Ascending aorta (tissue), 2 donors: ENCODE data around the gene PHLDA1. TPM values are rescaled to one million over a fixed set of nuclear protein-coding genes. Genes with fewer than 3 reads are reported as not detected.

Experiments
- DNase-seq, 2 donors: peaks; one replicate each; pipeline ENCODE4 v3.0.0-alpha.2; 2019; ENCODE audit warnings: low spot score in 2 of 2
- H3K27ac ChIP-seq, 2 donors: fragments of 200-600 bp; sonication (generic); one replicate each; pipeline ENCODE4 v1.5.1; 2016 to 2017; ENCODE audit warnings: mild to moderate bottlenecking in 1 of 2
- H3K27me3 ChIP-seq: fragments of 200-600 bp; sonication (generic); one replicate; pipeline ENCODE4 v1.5.1; 2017
- H3K36me3 ChIP-seq, 2 donors: fragments of 200-600 bp; sonication (generic); one replicate each; pipeline ENCODE4 v1.5.1; 2016
- H3K4me1 ChIP-seq, 2 donors: fragments of 200-600 bp; sonication (generic); one replicate each; pipeline ENCODE4 v1.5.1; 2016 to 2017; ENCODE audit warnings: mild to moderate bottlenecking in 1 of 2
- H3K4me3 ChIP-seq, 2 donors: fragments of 200-600 bp; sonication (generic); one replicate each; pipeline ENCODE4 v1.5.1; 2016 to 2017; ENCODE audit warnings: mild to moderate bottlenecking in 1 of 2
- H3K9me3 ChIP-seq, 2 donors: fragments of 200-600 bp; sonication (generic); one replicate each; pipeline ENCODE4 v1.5.1; 2016
- CTCF ChIP-seq, 3 experiments: fragments of 200-600 bp in 2 of 3; fragments of 450-650 bp in 1 of 3; sonication (generic) in 2 of 3; IDR thresholded peaks; one replicate each; pipeline ENCODE4 v1.5.1; 2016 to 2019; ENCODE audit warnings: antibody characterized with exemption in 3 of 3, mild to moderate bottlenecking in 1 of 3, moderate library complexity in 1 of 3
- intact Hi-C: fragments of 100-400 bp; cut with DNase I; formaldehyde crosslinking; loops from one replicate; pipeline ENCODE4 v1.15.1; 2023
- total RNA-seq: library from RNA; depleted of rRNA; stranded (reverse); fragments of >200 nt; gene quantifications from one replicate; pipeline ENCODE4 v1.1.0, GENCODE V29; 2016

PHLDA1 gene
- total RNA-seq, 1 donor from 2014 or later: 11.8 TPM

GRCh38 chr12:76014007-76014406 is 17.6 kb downstream of the PHLDA1 start:
- intact Hi-C loops: no loop called here
- H3K27me3 ChIP-seq: no peaks in the 10 kb centered on the region
- no peak for TF ChIP-seq CTCF (IDR thresholded peaks at IDR 0.05)
- no peak overlapping the region for H3K4me3 ChIP-seq
- H3K27ac ChIP-seq: no peak overlapping the region
- no peaks in the 10 kb centered on the region for H3K4me1 ChIP-seq
- H3K9me3 ChIP-seq: no peaks in the 10 kb centered on the region
- H3K36me3 ChIP-seq: no peaks in the 10 kb centered on the region
- DNase-seq: no peak

- Histone ChIP-seq H3K9me3 (no peaks in the 10 kb centered on the region), H3K4me1 (no peaks in the 10 kb centered on the region), H3K27me3 (no peaks in the 10 kb centered on the region), H3K4me3 (no peak overlapping the region), H3K36me3 (no peaks in the 10 kb centered on the region), H3K27ac (no peak overlapping the region)
- no peak for TF ChIP-seq CTCF (IDR thresholded peaks at IDR 0.05)
- DNase-seq: no peak
- intact Hi-C loops: no loop called here
These were observed 18.0 kb downstream of the PHLDA1 start for GRCh38 chr12:76013603-76014002.

GRCh38 chr12:76012644-76013043 is 18.9 kb downstream of the PHLDA1 start:
- Histone ChIP-seq H3K4me1 (no peaks in the 10 kb centered on the region), H3K27me3 (no peaks in the 10 kb centered on the region), H3K9me3 (no peaks in the 10 kb centered on the region), H3K36me3 (no peaks in the 10 kb centered on the region), H3K4me3 (no peak overlapping the region), H3K27ac (no peak overlapping the region)
- intact Hi-C loops: no loop called here
- DNase-seq: no peak
- no peak for TF ChIP-seq CTCF (IDR thresholded peaks at IDR 0.05)

- Histone ChIP-seq H3K27me3 (no peaks in the 10 kb centered on the region), H3K27ac (no peak overlapping the region), H3K4me1 (no peaks in the 10 kb centered on the region), H3K4me3 (no peak overlapping the region), H3K9me3 (no peaks in the 10 kb centered on the region), H3K36me3 (no peaks in the 10 kb centered on the region)
- DNase-seq: no peak
- intact Hi-C loops: no loop called here
- no peak for TF ChIP-seq CTCF (IDR thresholded peaks at IDR 0.05)
These were observed 20.7 kb downstream of the PHLDA1 start for GRCh38 chr12:76010732-76011458.

GRCh38 chr12:76008428-76008827 is 23.1 kb downstream of the PHLDA1 start:
- Histone ChIP-seq H3K4me1 (no peaks in the 10 kb centered on the region), H3K27ac (no peak overlapping the region), H3K9me3 (no peaks in the 10 kb centered on the region), H3K4me3 (no peak overlapping the region), H3K36me3 (no peaks in the 10 kb centered on the region), H3K27me3 (no peaks in the 10 kb centered on the region)
- TF ChIP-seq CTCF (IDR thresholded peaks at IDR 0.05): no peak
- intact Hi-C loops: no loop called here
- no peak for DNase-seq

- TF ChIP-seq CTCF (IDR thresholded peaks at IDR 0.05): no peak
These were observed 23.9 kb downstream of the PHLDA1 start for GRCh38 chr12:76007640-76008039.

More at GRCh38 chr12:76007640-76008039, 23.9 kb downstream of the PHLDA1 start:
- intact Hi-C loops: no loop called here
- Histone ChIP-seq H3K9me3 (no peaks in the 10 kb centered on the region), H3K36me3 (no peaks in the 10 kb centered on the region), H3K4me3 (no peak overlapping the region), H3K27me3 (no peaks in the 10 kb centered on the region), H3K27ac (no peak overlapping the region), H3K4me1 (no peaks in the 10 kb centered on the region)
- no peak for DNase-seq
